GM19025 (cell line): Measurements from ENCODE around the gene MANF.
"Not testable (repeated sequence)": the region's sequence is repeated elsewhere in the genome, so short reads cannot be mapped to it uniquely, and the experiment has no call there.

Experiments used
- ATAC-seq: cut with Tn5 transposase; IDR thresholded peaks from one replicate; pipeline ENCODE4 v1.9.1; 2021; ENCODE audit warnings: mild to moderate bottlenecking, low read depth, moderate library complexity; ENCODE audit not compliant: unreplicated experiment

The MANF gene

GRCh38 chr3:51371943-51372557 lies 13.0 kb upstream of the MANF start:
- no peak for ATAC-seq

DNA sequence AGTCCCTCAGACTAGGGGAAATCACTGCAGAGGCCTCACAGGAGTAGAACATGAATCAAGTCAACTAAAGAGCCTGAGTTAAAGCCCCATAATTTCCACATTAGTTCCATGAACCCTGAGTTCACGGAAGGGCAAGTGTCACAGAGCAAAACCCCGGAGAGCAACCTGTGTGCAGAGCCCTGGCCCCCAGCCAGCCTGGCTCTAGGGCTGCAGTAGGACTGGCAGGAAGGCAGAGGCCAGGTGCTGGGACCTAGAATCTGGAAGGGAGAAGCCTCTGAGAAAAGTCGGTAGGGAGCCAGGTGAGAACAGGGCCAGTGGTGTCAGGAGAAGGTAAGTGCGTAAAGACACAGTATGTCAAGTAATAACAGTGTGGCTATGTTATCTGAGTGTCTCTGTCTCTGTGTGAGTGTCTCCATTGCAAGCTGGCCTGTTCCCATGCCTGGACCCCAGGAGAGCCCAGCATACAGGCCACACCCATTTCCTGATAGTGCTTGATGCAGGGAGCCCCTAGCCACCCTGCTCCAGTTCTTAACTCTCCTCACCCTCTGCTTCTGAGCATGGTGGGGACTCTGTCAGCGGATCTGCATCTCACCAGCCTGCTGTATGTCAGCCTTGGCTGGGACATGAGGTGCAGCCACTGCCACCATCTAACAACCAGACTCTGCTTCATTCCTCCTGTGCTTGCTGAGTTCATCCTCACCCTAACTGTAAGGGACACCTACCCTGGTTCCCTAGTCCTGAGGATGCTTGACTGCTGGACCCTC lies 11.3 kb upstream of the MANF start:
- ATAC-seq, result no peak

- ATAC-seq, result no peak
Observed at GRCh38 chr3:51374456-51374855, 10.6 kb upstream of the MANF start.

GRCh38 chr3:51375136-51375535 lies 10.0 kb upstream of the MANF start:
- ATAC-seq, result no peak

- no peak for ATAC-seq
Observed at GRCh38 chr3:51375571-51375970, 9.5 kb upstream of the MANF start.

DNA sequence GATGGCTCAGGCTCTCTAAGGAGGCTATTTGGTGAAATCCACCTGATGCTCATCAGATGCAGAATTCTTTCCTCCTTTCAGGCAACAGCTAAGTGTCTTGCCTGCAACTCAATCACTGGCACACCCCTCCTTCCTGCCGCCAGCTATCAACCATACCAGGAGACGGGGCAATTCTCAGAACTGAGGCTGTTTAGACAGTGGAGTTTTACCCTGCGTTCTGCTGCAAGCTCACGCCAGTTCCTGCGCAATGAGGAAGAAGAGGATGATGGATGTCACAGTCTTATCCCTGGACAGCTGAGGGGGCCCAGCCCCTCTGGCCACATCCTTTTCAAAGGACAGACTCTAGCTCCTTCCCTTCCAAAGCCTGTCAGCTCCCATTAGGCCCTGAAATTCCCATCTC lies 7.0 kb upstream of the MANF start:
- ATAC-seq, result no peak

DNA sequence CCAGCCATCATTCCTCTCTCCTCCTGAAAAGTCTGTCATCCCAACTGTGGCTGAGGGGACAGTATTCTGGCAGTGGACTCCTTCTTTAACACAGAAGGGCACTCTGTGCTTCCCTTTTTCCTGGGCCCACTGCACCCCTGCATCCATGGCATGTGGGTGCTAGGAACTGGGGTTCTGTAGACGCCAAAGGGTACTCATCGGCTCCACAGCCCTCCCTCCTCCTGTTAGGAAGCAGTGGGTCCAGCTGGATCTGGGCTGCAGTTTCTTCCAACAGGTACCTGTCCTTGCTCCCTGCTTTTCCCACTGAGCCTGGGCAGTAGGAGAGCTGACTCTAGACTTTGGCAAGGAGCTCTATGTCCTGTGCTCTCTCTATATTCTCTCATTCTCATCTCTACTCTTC lies 6.4 kb upstream of the MANF start:
- no peak for ATAC-seq

- no peak for ATAC-seq
Observed at GRCh38 chr3:51379301-51379700, 5.8 kb upstream of the MANF start.

GRCh38 chr3:51379746-51380455 lies 5.2 kb upstream of the MANF start:
- ATAC-seq, result no peak

- no peak for ATAC-seq
Observed at GRCh38 chr3:51380601-51381332, 4.3 kb upstream of the MANF start.

DNA sequence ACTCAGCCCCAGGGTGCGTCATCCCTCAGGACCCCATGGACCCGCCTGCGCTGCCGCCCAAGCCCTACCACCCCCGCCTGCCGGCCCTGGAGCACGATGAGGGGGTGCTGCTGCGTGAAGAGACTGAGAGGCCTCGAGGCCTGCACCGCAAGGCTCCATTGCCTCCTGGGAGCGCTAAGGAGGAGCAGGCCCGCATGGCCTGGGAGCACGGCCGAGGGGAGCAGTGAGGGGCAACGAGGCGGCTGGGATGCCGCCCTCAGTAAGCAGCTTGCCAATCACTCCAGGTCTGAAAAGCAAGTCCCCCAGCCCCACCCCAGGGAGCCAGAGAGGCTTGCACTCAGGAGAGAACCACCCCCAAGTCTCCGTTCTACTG lies 3.8 kb upstream of the MANF start:
- no peak for ATAC-seq

GRCh38 chr3:51382076-51382745 lies 2.9 kb upstream of the MANF start:
- ATAC-seq, result no peak

- ATAC-seq, result no peak
Observed at GRCh38 chr3:51382947-51383578, 2.0 kb upstream of the MANF start.

DNA sequence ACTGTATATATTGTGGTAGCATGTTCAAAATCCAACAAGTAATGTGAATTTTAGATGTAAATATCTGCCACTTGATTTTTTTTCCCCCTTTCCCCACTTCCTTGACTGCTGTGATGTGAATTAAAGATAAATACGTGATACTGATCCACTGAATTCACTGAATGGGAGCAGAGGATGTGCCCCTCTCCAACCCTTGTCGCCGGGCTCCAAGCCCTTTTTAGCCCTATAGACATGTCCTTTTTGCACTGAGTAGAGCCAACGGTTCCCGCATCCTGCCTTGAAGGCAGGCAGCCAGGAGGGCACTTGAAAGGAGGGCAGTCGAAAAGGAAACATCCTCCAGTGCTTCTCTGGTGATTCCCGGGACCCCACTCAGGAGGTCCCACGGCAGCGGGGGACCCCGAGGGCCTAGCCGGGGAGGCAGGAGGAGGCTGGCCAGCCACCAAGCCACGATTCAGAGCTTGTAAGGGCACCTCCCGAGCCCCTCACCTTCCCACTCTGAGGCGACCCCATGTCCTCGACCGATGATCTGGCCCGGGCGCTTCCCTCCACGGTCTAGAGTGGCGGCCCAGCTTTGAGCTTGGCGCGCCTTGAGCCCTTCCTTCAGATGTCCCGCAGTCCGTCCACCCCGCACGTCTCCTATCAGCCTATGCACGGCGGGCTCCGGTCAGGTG lies 901 bp upstream of the MANF start:
- no peak for ATAC-seq

DNA sequence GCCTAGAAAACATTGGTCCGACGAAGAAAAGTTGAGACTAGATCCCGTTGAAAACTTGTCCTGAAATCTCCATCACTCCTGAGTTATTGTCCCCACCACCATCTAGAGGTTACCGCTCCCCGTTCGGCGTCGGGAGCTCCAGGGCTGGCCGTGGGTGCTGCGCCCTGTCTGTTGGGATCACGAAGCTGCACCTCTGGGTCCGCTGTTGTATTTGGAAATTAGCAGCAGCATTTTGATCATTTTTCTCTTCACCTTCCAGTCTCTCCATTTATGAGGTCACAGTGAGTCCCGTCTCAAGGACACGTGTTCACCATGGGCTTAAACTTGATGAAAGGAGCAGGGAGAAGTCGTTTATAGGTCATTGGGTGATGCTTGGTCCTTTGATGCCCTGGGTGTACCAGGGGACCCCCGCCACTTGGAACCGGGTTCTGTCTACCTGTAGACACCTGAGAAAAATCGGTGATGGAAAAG lies 565 bp downstream of the MANF start:
- ATAC-seq, result no peak

DNA sequence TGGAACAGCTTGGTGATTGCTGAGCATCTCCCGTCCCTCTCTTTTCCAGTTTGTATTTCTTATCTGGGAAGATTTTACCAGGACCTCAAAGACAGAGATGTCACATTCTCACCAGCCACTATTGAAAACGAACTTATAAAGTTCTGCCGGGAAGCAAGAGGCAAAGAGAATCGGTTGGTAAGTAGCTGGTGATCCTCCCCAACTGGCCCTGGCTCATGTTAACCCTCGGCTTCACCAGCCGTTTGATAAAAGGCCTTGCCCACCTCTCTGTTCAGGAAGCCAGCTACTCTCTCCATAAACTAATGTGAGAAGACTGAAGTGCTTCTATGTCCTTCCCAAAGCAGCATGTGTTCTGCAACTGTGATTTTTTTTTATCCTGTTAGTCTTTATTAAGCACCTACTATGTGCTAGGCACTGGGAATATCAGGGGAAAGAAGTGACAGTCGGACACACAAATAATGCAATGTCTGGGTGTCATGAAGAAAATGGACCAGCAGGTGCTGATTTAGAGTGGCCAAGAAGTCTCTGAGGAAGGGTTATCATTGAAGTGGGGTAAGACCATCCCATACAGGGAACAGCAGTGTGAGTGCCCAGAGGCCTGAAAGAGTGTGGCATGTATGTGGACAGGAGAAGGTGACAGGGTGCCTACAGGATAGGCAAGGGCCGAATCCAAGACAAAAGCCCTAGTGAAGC lies 1.2 kb downstream of the MANF start:
- no peak for ATAC-seq

GRCh38 chr3:51386852-51387229 lies 1.8 kb downstream of the MANF start:
- ATAC-seq, result no peak

- ATAC-seq, result not testable (repeated sequence)
Observed at GRCh38 chr3:51387281-51387680, 2.2 kb downstream of the MANF start.
